NCI-H226 (cell line): Measurements from ENCODE around the gene DNAJB12.
"Not testable (repeated sequence)": the region's sequence is repeated elsewhere in the genome, so short reads cannot be mapped to it uniquely, and the experiment has no call there.

Experiments
- DNase-seq: peaks from one replicate; pipeline ENCODE4 v3.0.0-alpha.2; 2015

DNAJB12 gene

GRCh38 chr10:72315611-72316385, 38.9 kb downstream of the DNAJB12 start:
- no peak for DNase-seq

GRCh38 chr10:72315054-72315453, 39.7 kb downstream of the DNAJB12 start:
- no peak for DNase-seq

- DNase-seq = no peak
Observed at GRCh38 chr10:72314263-72314662, 40.5 kb downstream of the DNAJB12 start.

- DNase-seq = no peak
Observed at GRCh38 chr10:72312865-72313391, 41.8 kb downstream of the DNAJB12 start.

- no peak for DNase-seq
Observed at GRCh38 chr10:72311667-72312066, 43.1 kb downstream of the DNAJB12 start.

GRCh38 chr10:72310636-72311035, 44.1 kb downstream of the DNAJB12 start:
- DNase-seq = peak; percentile 25

GRCh38 chr10:72310241-72310633, 44.5 kb downstream of the DNAJB12 start:
- DNase-seq = peak; percentile 71

GRCh38 chr10:72309290-72310240, 45.2 kb downstream of the DNAJB12 start:
- no peak for DNase-seq

GRCh38 chr10:72308320-72308987, 46.3 kb downstream of the DNAJB12 start:
- peak; percentile 96 for DNase-seq

GRCh38 chr10:72307711-72308110, 47.0 kb downstream of the DNAJB12 start:
- not testable (repeated sequence) for DNase-seq

- no peak for DNase-seq
Observed at GRCh38 chr10:72306215-72306760, 48.4 kb downstream of the DNAJB12 start.

- no peak for DNase-seq
Observed at GRCh38 chr10:72303424-72304128, 51.1 kb downstream of the DNAJB12 start.

- no peak for DNase-seq
Observed at GRCh38 chr10:72298592-72299519, 55.9 kb downstream of the DNAJB12 start.

- peak; percentile 98 for DNase-seq
Observed at GRCh38 chr10:72297805-72298591, 56.7 kb downstream of the DNAJB12 start.

GRCh38 chr10:72297281-72297804, 57.4 kb downstream of the DNAJB12 start:
- DNase-seq = peak; percentile 99

GRCh38 chr10:72296829-72297280, 57.9 kb downstream of the DNAJB12 start:
- DNase-seq = not testable (repeated sequence)

GRCh38 chr10:72295330-72295910, 59.3 kb downstream of the DNAJB12 start:
- no peak for DNase-seq

- peak; percentile 58 for DNase-seq
Observed at GRCh38 chr10:72292223-72292691, 62.5 kb downstream of the DNAJB12 start.

- DNase-seq = no peak
Observed at GRCh38 chr10:72291019-72291532, 63.6 kb downstream of the DNAJB12 start.
